Testis (tissue), 3 donors: Measurements from ENCODE around the gene DNAH9. TPM values are rescaled to one million over a fixed set of nuclear protein-coding genes. Genes with fewer than 3 reads are reported as not detected.

ENCODE experiments used
- DNase-seq: peaks from one replicate; pipeline ENCODE4 v3.0.0-alpha.2; 2019
- H3K27ac ChIP-seq, 2 donors: fragments of 200-600 bp; sonication (generic); one replicate each; pipeline ENCODE4 v1.5.1; 2019
- H3K27me3 ChIP-seq: fragments of 200-600 bp; sonication (generic); one replicate; pipeline ENCODE4 v1.5.1; 2019
- H3K36me3 ChIP-seq: fragments of 200-600 bp; sonication (generic); one replicate; pipeline ENCODE4 v1.5.1; 2017; ENCODE audit warnings: low read depth; ENCODE audit errors: missing control alignments
- H3K4me1 ChIP-seq: fragments of 200-600 bp; sonication (generic); one replicate; pipeline ENCODE4 v1.5.1; 2019
- H3K4me3 ChIP-seq, 2 donors: fragments of 200-600 bp; sonication (generic); one replicate each; pipeline ENCODE4 v1.5.1; 2017 to 2019
- H3K9me3 ChIP-seq: fragments of 200-600 bp; sonication (generic); one replicate; pipeline ENCODE4 v1.5.1; 2017
- POLR2A ChIP-seq: fragments of 450-650 bp; IDR thresholded peaks from one replicate; pipeline ENCODE4 v1.6.1; 2017; ENCODE audit warnings: antibody characterized with exemption, mild to moderate bottlenecking, moderate library complexity
- WGBS, 2 donors: methylation state at CpG; one replicate each; pipeline ENCODE4 v1.1.5; 2018; 5-methylcytosine and 5-hydroxymethylcytosine counted together
- intact Hi-C: fragments of 100-400 bp; cut with DNase I; formaldehyde crosslinking; loops from one replicate; pipeline ENCODE4 v1.15.1; 2023; ENCODE audit warnings: low total_unique reads
- polyA plus RNA-seq: library from polyadenylated mRNA; stranded (reverse); fragments of 350-450 nt; fragmentation: Illumina TruSeq; extraction: RNeasy Lipid Tissue Mini Kit (QIAGEN cat#74804); gene quantifications from one replicate; pipeline ENCODE4 v1.2.3, GENCODE V29; 2014; ENCODE audit warnings: low read depth, low replicate concordance; ENCODE audit not compliant: insufficient read depth
- total RNA-seq, 2 donors: library from RNA; depleted of rRNA; stranded (reverse); fragments of >200 nt; gene quantifications; one replicate each; pipeline ENCODE4 v1.2.3, GENCODE V29; 2016
- TF ChIP-seq, protein P1 (sequence below), 3 experiments: fragments of 450-650 bp in 2 of 3; fragments of 200-600 bp in 1 of 3; sonication (generic) in 1 of 3; IDR thresholded peaks; one replicate each; pipeline ENCODE4 v1.5.1; 2016 to 2019; ENCODE audit warnings: antibody characterized with exemption in 3 of 3, mild to moderate bottlenecking in 2 of 3, moderate library complexity in 1 of 3

The DNAH9 gene
- total and polyA plus RNA-seq, 3 donors from 2014 or later, result 15.4 to 22.9 (median 19.4) TPM

DNA sequence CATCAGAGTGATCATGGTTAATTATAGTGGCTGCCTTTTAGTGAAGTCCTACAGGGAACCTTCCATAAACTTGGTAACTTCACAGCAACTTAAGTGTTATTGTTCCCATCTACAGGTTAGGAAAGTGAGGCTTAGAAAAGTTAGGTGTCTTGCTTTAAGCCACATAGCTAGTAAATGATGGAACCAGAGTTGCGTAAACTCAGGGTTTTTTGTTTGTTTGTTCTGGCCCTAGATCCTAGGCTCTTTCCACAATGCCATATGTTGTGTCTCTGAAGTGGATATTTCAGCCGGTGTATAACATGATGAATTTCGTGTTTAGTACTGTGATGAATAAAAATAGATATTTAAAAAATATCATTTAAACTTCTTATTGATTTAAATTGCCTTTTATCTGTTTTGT, 27.6 kb downstream of the DNAH9 start:
- TF ChIP-seq, protein P1, sequence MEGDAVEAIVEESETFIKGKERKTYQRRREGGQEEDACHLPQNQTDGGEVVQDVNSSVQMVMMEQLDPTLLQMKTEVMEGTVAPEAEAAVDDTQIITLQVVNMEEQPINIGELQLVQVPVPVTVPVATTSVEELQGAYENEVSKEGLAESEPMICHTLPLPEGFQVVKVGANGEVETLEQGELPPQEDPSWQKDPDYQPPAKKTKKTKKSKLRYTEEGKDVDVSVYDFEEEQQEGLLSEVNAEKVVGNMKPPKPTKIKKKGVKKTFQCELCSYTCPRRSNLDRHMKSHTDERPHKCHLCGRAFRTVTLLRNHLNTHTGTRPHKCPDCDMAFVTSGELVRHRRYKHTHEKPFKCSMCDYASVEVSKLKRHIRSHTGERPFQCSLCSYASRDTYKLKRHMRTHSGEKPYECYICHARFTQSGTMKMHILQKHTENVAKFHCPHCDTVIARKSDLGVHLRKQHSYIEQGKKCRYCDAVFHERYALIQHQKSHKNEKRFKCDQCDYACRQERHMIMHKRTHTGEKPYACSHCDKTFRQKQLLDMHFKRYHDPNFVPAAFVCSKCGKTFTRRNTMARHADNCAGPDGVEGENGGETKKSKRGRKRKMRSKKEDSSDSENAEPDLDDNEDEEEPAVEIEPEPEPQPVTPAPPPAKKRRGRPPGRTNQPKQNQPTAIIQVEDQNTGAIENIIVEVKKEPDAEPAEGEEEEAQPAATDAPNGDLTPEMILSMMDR (IDR thresholded peaks at IDR 0.05), result no peak
- TF ChIP-seq POLR2A, result no peak
- intact Hi-C loops, result no loop called here
- H3K27me3 ChIP-seq, result no peaks in the 10 kb centered on the region
- no peak overlapping the region for H3K27ac ChIP-seq
- WGBS, 2 donors, result 81 to 84% methylated on average over 3 of the region's 3 CpGs
- no peak for DNase-seq
- no peaks in the 10 kb centered on the region for H3K36me3 ChIP-seq
- no peaks in the 10 kb centered on the region for H3K9me3 ChIP-seq
- no peaks in the 10 kb centered on the region for H3K4me1 ChIP-seq
- no peak overlapping the region for H3K4me3 ChIP-seq

DNA sequence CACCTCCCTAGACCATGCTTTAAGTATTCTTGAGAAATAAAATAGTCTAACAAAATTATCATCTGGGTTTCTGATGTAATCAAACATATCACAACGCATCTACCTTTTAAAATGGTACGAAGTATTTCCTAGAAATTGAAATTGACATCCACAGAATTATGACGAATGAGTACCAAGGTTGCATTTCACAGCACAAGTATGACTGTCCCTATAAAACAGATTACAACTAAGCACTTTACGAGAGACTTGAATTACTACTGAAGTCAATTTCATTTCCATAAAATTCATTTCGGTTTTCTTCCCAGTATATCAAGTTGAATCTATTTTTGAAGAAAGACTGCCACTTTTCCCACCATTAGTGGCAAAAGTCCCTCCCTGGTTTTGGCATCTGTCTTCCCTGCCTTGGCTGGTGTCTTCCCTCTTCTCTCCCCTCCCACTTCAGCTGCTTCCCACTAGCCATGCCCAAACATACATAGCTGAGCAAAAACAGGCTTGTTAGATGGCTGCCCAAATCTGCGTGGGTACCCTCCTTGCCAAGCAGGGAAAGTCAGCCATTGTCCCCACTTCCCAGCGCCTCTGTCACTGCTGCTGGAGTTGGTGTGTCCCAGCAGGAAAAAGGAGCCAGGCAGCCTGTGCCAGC, 29.2 kb downstream of the DNAH9 start:
- H3K4me1 ChIP-seq, result no peaks in the 10 kb centered on the region
- H3K9me3 ChIP-seq, result no peaks in the 10 kb centered on the region
- TF ChIP-seq, protein P1 (IDR thresholded peaks at IDR 0.05), result no peak
- TF ChIP-seq POLR2A, result no peak
- no peak overlapping the region for H3K4me3 ChIP-seq
- no peaks in the 10 kb centered on the region for H3K36me3 ChIP-seq
- H3K27ac ChIP-seq, result no peak overlapping the region
- intact Hi-C loops, result no loop called here
- WGBS, 2 donors, result 90 to 98% methylated on average over 7 of the region's 7 CpGs
- DNase-seq, result no peak
- H3K27me3 ChIP-seq, result no peaks in the 10 kb centered on the region

GRCh38 chr17:11628374-11628773, 30.1 kb downstream of the DNAH9 start:
- intact Hi-C loops, result no loop called here
- Histone ChIP-seq H3K9me3 (no peaks in the 10 kb centered on the region), H3K4me3 (no peak overlapping the region), H3K27ac (no peak overlapping the region), H3K4me1 (no peaks in the 10 kb centered on the region), H3K27me3 (no peaks in the 10 kb centered on the region), H3K36me3 (no peaks in the 10 kb centered on the region)
- TF ChIP-seq, protein P1 (IDR thresholded peaks at IDR 0.05), result no peak
- no peak for TF ChIP-seq POLR2A
- DNase-seq, result no peak
- WGBS, 2 donors, result 76 to 86% methylated on average over 10 of the region's 10 CpGs

DNA sequence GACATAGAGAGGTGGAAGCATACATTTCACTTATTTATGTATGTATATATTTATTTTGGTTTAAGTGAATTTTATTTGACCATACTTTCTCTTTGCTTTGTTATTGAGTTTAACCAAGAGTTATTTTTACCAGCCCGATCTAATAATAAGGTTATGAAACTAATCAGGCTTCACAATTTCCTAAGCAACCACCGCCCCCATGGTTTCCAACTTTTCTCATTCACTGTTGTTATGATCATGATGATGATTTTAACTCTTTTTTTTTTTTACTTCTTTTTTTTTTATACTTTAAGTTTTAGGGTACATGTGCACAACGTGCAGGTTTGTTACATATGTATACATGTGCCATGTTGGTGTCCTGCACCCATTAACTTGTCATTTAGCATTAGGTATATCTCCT, 30.6 kb downstream of the DNAH9 start:
- intact Hi-C loops, result no loop called here
- TF ChIP-seq POLR2A, result no peak
- TF ChIP-seq, protein P1 (IDR thresholded peaks at IDR 0.05), result no peak
- 81 to 90% methylated on average over 3 of the region's 3 CpGs for WGBS, 2 donors

DNA sequence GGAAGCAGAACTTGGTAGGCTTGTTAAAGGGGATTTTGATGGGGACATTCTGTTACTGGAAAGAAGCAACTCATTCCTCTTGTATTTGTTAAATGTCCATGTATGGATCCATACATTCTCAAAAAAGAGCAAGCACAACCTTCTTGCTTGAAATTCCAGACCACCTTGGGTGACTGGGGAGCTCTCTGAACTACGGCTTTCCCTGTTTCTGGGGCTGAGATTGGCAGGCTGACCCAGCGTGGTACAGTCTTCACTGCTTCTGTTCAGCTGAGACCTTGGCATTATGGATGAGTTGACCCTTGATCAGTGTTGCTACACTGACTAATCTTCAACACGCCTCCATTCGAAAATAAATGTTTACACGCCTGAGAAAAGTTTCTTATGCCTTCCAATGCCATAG, 38.5 kb downstream of the DNAH9 start:
- Histone ChIP-seq H3K36me3 (no peaks in the 10 kb centered on the region), H3K27ac (no peak overlapping the region), H3K27me3 (no peaks in the 10 kb centered on the region), H3K9me3 (no peaks in the 10 kb centered on the region), H3K4me3 (no peak overlapping the region), H3K4me1 (no peaks in the 10 kb centered on the region)
- DNase-seq, result no peak
- WGBS, 2 donors, result 92 to 93% methylated on average over 5 of the region's 5 CpGs
- intact Hi-C loops, result no loop called here
- TF ChIP-seq, protein P1 (IDR thresholded peaks at IDR 0.05), result no peak
- no peak for TF ChIP-seq POLR2A

More for the DNA sequence above, 30.6 kb downstream of the DNAH9 start:
- Histone ChIP-seq H3K27ac (no peak overlapping the region), H3K9me3 (no peaks in the 10 kb centered on the region), H3K27me3 (no peaks in the 10 kb centered on the region), H3K36me3 (no peaks in the 10 kb centered on the region), H3K4me1 (no peaks in the 10 kb centered on the region), H3K4me3 (no peak overlapping the region)
- no peak for DNase-seq
